ENCODE data around the gene TOMM40. TPM values are rescaled to one million over a fixed set of nuclear protein-coding genes. Genes with fewer than 3 reads are reported as not detected.
A peak's percentile ranks its signal among the peaks of the same experiment; 100 is the strongest.

TOMM40 gene
- total and polyA plus RNA-seq, 9 of the 15 experiments (the other 6 are each of a cell fraction or from before 2014, with no cell fraction given): 0.89 to 290 (median 160) TPM

DNA sequence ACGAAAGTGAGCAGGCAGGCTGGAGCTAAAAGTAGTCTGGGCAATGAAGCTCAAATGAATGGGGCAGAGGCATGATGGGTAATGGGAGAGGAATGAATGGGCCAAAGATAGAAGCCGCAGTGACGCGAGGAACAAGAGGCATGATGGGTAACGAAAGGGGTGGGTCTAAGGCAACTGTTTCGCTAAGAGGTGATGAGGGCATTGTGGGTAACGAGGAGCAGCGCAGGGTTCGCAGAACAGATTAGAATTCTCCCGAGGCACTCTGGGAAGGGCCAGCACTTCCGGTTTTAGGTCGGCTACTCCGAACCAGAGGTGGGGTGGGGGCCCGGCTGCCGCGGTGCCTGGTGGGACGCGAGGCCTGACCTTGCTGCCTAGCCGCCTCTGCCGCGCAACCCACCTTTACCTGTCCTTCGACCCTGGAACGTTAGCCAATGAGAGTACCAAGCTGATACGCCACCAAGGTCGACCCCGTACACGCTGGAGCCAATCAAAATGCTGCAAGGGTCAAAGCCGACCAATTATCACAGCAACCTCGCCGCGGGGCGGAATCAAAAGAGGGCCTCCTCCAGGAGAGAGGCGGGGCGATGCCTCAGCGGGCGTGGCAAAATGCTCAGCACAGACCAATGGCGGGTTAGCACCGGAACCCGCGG lies 563 bp upstream of the TOMM40 start (continued):
- TF ChIP-seq NR2C1 (IDR thresholded peaks at IDR 0.05): peak; percentile 98
- TF ChIP-seq NR2C1 (tag; IDR thresholded peaks at IDR 0.05): peak; percentile 99
- no peak for TF ChIP-seq ZNF184 (CRISPR knock-in tag; IDR thresholded peaks at IDR 0.05)
- TF ChIP-seq MAFK (IDR thresholded peaks at IDR 0.05; ENCODE audit: low read length): 0 out of 2 replicates have a peak, but pooled peaks have one; percentile 2
- peak; percentile 82 for TF ChIP-seq ETV1 (tag; conservative IDR thresholded peaks at IDR 0.05; ENCODE audit: low read depth)
- TF ChIP-seq ERF (CRISPR knock-in tag; IDR thresholded peaks at IDR 0.05): 0 out of 2 replicates have a peak, but pooled peaks have one; percentile 77
- no peak for TF ChIP-seq NR1H2 (CRISPR knock-in tag; IDR thresholded peaks at IDR 0.05)
- TF ChIP-seq RBM25 (IDR thresholded peaks at IDR 0.05; ENCODE audit: low read depth, low read length, severe bottlenecking): no peak
- peak; percentile 91 to 92 for TF ChIP-seq NRF1 (conservative IDR thresholded peaks at IDR 0.05 in 1 of 2, IDR thresholded peaks at IDR 0.05 in 1 of 2)
- TF ChIP-seq MEF2A (IDR thresholded peaks at IDR 0.05; ENCODE audit: control insufficient read depth, low read depth, low read length): peak; percentile 62
- TF ChIP-seq, protein P1, sequence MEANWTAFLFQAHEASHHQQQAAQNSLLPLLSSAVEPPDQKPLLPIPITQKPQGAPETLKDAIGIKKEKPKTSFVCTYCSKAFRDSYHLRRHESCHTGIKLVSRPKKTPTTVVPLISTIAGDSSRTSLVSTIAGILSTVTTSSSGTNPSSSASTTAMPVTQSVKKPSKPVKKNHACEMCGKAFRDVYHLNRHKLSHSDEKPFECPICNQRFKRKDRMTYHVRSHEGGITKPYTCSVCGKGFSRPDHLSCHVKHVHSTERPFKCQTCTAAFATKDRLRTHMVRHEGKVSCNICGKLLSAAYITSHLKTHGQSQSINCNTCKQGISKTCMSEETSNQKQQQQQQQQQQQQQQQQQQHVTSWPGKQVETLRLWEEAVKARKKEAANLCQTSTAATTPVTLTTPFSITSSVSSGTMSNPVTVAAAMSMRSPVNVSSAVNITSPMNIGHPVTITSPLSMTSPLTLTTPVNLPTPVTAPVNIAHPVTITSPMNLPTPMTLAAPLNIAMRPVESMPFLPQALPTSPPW (CRISPR knock-in tag; IDR thresholded peaks at IDR 0.05): peak; percentile 86
- peak; percentile 53 for TF ChIP-seq MEIS2 (IDR thresholded peaks at IDR 0.05; ENCODE audit: partially characterized antibody)
- TF ChIP-seq TEAD4 (IDR thresholded peaks at IDR 0.05; ENCODE audit: low read length): peak; percentile 48
- TF ChIP-seq TEAD4 (CRISPR knock-in tag; IDR thresholded peaks at IDR 0.05; ENCODE audit: borderline replicate concordance): no peak
- no peak for TF ChIP-seq RUNX1 (IDR thresholded peaks at IDR 0.05; ENCODE audit: low read depth)
- TF ChIP-seq, protein P2, sequence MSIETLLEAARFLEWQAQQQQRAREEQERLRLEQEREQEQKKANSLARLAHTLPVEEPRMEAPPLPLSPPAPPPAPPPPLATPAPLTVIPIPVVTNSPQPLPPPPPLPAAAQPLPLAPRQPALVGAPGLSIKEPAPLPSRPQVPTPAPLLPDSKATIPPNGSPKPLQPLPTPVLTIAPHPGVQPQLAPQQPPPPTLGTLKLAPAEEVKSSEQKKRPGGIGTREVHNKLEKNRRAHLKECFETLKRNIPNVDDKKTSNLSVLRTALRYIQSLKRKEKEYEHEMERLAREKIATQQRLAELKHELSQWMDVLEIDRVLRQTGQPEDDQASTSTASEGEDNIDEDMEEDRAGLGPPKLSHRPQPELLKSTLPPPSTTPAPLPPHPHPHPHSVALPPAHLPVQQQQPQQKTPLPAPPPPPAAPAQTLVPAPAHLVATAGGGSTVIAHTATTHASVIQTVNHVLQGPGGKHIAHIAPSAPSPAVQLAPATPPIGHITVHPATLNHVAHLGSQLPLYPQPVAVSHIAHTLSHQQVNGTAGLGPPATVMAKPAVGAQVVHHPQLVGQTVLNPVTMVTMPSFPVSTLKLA (conservative IDR thresholded peaks at IDR 0.05): peak; percentile 45 to 69; a peak in 2 of 4 replicates
- TF ChIP-seq TCF3 (CRISPR knock-in tag; IDR thresholded peaks at IDR 0.05): peak; percentile 46; the same call in 1 of the 2 replicates
- TF ChIP-seq NR2C2 (CRISPR knock-in tag; IDR thresholded peaks at IDR 0.05): peak; percentile 93
- peak; percentile 99 for TF ChIP-seq NR2C2 (tag; IDR thresholded peaks at IDR 0.05)
- 0 out of 2 replicates have a peak, but pooled peaks have one; percentile 23 for TF ChIP-seq ZBED1 (IDR thresholded peaks at IDR 0.05)
- TF ChIP-seq EP400 (IDR thresholded peaks at IDR 0.05): peak; percentile 89

All from K562 (cell line).